T-helper 9 cell (primary cell): ENCODE results near the gene PSMB1.
"Not testable (repeated sequence)": the region's sequence is repeated elsewhere in the genome, so short reads cannot be mapped to it uniquely, and the experiment has no call there.

Experiments used
- DNase-seq: peaks from one replicate; pipeline ENCODE4 v3.0.0-alpha.2; 2020

The PSMB1 gene

GRCh38 chr6:170533792-170534191, 19.3 kb downstream of the PSMB1 start:
- DNase-seq, result no peak

- no peak for DNase-seq
These were observed 20.1 kb downstream of the PSMB1 start for GRCh38 chr6:170532867-170533488.

- DNase-seq, result peak; percentile 55
These were observed 23.2 kb downstream of the PSMB1 start for GRCh38 chr6:170529839-170530469.

DNA sequence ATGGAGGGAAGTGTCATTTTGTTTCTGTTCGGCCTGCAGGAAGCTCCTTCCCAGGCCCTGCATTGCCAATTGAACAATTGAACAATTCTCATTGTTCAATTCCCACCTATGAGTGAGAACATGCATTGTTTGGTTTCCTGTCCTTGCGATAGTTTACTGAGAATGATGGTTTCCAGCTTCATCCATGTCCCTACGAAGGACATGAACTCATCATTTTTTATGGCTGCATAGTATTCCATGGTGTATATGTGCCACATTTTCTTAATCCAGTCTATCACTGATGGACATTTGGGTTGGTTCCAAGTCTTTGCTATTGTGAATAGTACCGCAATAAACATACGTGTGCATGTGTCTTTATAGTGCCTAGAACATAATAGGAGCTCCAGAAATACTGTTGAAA, 25.1 kb downstream of the PSMB1 start:
- not testable (repeated sequence) for DNase-seq

DNA sequence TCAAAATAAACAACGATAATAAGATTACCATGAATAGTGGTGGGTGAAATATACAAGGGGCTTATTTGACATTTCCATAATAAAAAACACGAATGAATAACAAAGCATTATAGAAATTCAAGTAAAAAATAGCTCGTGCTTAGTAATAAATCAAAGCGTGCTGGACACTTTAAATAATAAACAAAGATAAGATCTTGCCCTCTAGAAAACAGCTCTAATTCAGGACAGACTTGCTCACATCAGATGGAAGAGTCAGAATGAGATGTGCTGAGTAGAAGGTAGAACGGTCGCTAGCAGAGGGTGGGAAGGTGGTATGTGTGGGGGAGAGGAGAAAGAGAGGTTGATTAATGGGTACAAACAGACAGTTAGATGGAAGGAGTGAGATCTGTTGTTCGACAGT, 27.3 kb downstream of the PSMB1 start:
- DNase-seq, result no peak

- DNase-seq, result no peak
These were observed 29.0 kb downstream of the PSMB1 start for GRCh38 chr6:170524172-170524502.

DNA sequence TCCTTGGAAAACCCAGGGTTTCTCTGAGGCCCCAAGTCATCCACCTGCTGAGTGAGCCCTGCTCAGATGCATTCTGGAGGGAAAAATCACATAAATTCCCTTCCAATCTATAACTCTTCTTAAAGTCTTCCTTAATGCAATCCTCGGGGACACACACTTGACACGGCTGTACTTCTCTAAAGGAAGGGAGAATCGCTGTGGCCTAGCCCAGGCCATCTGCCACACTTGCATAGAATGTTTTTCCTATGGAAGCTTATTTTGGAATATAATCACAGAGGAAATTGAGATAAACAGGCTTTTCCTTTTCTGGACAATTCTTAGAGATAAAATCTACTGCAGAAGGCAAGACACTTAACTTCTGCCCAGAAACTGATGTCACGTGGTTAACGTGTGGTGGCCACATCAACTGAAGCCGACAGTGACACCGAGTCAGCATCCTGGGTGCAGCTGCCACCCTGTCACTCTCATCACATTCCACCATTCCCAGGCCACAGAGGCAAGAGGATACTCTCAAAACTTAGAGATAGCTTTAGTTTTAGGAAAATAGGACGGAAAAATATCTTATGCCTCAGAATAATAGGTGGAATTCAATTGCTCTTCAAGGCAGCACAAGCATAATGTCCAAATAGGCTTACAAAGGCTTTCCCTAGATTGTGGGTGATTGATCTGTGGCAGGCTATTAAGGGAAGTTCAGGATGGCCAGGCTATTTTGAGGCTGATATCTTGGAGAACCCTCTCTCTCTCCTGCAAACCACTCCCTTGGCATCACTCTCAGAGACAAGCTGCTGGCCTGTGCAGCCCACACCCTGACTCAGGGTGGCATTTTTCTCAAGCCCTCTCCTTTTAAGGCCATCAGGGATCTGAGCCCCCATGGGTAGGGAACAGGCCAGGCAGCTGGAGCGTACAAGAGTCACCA, 29.6 kb downstream of the PSMB1 start:
- no peak for DNase-seq

DNA sequence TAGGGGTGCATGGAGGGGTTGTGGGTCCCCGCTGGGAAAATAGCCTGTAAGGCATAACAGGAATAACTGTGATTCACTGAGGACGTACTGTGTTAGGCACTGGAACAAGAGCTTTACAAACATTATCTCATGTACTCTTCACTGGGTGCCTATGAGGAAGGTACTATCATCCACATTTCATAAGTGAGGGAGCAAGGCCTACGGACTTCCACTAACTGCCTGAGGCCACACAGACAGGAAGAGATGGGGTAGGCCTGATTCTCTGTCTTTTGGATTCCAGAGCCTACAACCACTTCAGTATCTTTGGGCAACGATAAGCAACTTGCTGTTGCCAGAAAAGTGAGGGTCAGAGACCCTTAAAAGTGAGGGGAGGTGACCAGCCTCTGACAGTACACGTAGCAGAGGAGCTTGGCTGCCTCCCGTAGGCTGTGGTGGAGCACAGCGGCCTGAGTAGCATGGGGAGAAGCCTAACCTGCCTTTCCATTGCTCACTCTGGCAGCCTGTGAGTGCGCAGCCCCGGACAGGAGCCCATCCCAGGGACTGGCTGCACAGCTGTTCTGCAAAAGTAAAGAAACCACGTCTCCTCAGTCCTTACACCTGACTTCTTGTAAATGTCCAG, 30.4 kb downstream of the PSMB1 start:
- no peak for DNase-seq

DNA sequence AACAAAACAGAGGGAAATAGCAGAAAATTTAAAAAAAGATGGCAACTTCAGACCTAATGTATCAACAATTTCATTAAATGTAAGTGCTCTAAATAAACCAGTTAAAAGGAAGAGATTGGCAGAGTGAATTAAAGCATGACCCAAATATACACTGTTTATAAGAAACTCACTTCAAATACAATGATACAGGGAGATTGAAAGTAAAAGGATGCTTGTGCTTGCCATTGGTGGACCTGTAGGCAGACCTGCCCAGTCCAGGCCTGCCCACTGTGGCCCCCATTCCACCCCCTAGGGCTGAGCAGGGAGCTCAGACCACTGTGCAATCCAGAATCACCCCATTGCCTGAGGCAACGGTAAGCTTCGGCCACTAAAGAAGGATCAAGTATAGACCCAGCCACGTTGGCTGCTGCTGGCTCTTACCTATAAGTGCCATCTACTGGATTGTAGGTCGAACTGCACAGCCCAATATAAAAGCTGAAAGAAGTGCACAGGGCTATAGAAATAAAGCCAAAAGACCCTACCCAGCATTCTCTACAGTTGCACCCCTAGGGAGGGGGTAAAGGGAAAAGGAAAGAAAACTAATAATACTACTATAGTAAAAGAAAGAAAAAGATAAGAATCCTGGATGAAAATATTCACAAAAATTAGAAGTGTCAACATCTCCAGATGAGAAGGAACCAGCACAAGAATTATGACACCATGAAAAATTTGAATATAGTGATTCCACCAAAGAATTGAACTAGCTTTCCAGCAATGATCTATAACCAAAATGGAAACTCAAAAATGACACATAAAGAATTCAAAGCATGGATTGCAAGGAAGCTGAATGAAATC, 36.1 kb downstream of the PSMB1 start:
- peak; percentile 8 for DNase-seq

DNA sequence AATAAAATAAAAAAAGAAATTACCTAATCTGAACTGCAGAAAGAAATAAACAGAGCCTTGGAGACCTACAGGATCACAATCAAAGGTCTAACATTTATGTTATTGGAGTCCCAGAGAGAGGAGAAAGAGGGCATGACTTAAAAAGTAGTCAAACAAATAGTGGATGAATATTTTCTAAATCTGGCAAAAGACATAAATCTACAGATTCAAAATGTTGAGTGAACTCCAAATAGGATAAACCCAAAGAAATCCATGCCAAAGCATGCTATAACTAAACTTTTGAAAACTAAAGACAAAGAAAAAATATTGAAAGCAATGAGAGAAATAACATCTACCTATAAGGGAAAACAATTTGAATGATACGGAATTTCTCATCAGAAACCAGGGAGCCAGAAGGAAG, 38.2 kb downstream of the PSMB1 start:
- DNase-seq, result no peak

DNA sequence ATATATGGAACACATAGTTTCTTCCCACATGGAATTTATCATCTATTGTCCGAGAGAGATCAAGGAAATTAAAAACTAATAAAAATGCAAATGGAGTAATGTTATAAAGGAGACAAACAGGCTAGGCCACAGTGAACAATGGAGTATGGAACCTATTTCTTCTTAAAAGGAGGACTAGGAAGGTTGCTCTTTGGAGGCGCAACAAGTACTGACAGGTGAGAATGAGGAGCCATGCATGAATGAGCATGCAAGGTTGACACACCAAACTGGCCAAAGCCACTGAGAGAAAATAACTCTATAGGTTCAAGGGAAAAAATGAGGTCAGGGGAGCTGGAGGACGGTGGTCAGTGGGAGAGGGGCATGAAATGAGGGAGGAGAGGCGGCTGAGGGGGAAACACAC, 40.9 kb downstream of the PSMB1 start:
- DNase-seq, result no peak

DNA sequence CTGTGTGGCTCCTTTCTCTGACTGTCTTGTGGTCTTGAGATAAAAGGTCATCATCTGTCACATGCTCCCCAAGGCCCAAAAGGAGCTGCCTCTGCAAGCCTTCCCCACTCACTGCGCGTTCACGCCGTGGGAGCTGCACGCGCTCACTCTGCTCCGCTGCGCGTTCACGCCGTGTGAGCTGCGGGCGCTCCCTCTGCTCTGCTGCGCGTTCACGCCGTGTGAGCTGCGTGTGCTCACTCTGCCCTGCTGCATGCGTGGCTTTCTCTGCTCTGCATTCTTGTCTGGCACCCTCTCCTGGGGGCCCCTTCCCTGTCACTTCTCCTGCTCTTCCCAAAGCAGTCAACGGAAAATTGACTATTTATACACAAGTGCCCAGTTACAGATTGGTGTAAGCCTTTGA, 42.5 kb downstream of the PSMB1 start:
- no peak for DNase-seq

DNA sequence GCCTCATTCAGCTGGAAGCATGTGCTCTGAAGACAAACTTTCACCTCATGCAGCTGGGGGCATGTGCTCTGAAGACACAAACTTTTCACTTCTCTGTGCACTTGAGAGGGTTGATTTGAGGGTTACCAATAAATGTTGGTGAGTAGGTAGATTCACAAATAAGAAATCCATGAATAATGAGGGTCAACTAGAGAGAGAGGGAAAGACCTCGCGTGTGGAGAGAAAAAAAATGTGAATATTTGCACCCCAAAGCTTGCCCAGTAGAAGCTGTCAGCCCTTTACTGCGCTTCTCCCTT, 43.4 kb downstream of the PSMB1 start:
- no peak for DNase-seq

DNA sequence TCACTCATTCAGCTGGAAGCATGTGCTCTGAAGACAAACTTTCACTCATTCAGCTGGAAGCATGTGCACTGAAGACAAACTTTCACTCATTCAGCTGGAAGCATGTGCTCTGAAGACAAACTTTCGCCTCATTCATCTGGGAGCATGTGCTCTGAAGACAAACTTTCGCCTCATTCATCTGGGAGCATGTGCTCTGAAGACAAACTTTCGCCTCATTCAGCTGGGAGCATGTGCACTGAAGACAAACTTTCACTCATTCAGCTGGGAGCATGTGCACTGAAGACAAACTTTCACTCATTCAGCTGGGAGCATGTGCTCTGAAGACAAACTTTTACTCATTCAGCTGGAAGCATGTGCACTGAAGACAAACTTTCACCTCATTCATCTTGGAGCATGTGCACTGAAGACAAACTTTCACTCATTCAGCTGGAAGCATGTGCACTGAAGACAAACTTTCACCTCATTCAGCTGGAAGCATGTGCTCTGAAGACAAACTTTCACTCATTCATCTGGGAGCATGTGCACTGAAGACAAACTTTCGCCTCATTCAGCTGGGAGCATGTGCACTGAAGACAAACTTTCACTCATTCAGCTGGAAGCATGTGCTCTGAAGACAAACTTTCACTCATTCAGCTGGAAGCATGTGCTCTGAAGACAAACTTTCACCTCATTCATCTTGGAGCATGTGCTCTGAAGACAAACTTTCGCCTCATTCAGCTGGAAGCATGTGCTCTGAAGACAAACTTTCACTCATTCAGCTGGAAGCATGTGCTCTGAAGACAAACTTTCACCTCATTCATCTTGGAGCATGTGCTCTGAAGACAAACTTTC, 44.0 kb downstream of the PSMB1 start:
- DNase-seq, result not testable (repeated sequence)

DNA sequence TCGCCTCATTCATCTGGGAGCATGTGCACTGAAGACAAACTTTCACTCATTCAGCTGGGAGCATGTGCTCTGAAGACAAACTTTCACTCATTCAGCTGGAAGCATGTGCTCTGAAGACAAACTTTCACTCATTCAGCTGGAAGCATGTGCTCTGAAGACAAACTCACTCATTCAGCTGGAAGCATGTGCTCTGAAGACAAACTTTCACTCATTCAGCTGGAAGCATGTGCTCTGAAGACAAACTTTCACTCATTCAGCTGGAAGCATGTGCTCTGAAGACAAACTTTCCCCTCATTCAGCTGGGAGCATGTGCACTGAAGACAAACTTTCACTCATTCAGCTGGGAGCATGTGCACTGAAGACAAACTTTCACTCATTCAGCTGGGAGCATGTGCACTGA, 44.8 kb downstream of the PSMB1 start:
- DNase-seq, result not testable (repeated sequence)

- DNase-seq, result not testable (repeated sequence)
These were observed 45.4 kb downstream of the PSMB1 start for GRCh38 chr6:170507728-170508127.

DNA sequence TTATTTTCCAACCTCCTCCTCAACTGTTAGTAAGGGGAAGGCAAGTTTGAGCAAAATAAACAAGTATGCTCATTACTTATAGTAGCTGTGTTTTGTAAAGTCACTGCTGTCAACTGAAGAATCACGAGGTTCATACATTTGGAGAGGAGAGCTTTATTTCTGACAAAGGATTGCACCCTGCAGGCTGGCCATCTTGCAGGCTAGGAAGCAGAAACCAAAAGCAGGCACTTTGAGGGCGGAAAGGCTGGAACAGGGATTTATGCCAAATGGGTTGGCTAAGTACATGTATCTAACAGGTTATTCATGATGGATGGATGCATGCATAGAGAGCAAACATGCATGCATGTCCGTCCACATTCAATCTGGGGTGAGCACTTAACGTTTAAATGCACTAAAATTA, 46.7 kb downstream of the PSMB1 start:
- DNase-seq, result no peak

GRCh38 chr6:170505306-170505705, 47.8 kb downstream of the PSMB1 start:
- no peak for DNase-seq

GRCh38 chr6:170504479-170504878, 48.6 kb downstream of the PSMB1 start:
- no peak for DNase-seq

GRCh38 chr6:170503414-170503761, 49.7 kb downstream of the PSMB1 start:
- DNase-seq, result no peak

GRCh38 chr6:170502733-170503413, 50.2 kb downstream of the PSMB1 start:
- DNase-seq, result not testable (repeated sequence)
